ENCODE results near the gene CCDC57. TPM values are rescaled to one million over a fixed set of nuclear protein-coding genes. Genes with fewer than 3 reads are reported as not detected.
A peak's percentile ranks its signal among the peaks of the same experiment; 100 is the strongest.

CCDC57 gene
- total and polyA plus RNA-seq, 11 donors: 4.3 to 17.6 (median 9.5) TPM

GRCh38 chr17:82112914-82113311, 99.7 kb downstream of the CCDC57 start:
- no peak overlapping the region for H3K4me3 ChIP-seq
- ATAC-seq (no peak), DNase-seq (no peak)
- no peaks in the 10 kb centered on the region for H3K9me3 ChIP-seq
- intact Hi-C loops (cut with DNase I): no loop called here
- TF ChIP-seq CTCF (IDR thresholded peaks at IDR 0.05) (no peak), POLR2A (IDR thresholded peaks at IDR 0.05) (no peak)
- H3K4me1 ChIP-seq: no peaks in the 10 kb centered on the region
- 90 to 94% (median 93%) methylated on average over 6 of the region's 6 CpGs for WGBS, 4 donors
- H3K27ac ChIP-seq: no peak overlapping the region
- H3K27me3 ChIP-seq: no peaks in the 10 kb centered on the region
- peaks cover 0 to 19% (median 0%) of the 10 kb centered on the region in 9 donors for H3K36me3 ChIP-seq

GRCh38 chr17:82112181-82112913, 100.3 kb downstream of the CCDC57 start:
- ATAC-seq: no peak
- Histone ChIP-seq H3K27ac (no peak overlapping the region), H3K4me3 (no peak overlapping the region), H3K9me3 (no peaks in the 10 kb centered on the region), H3K27me3 (no peaks in the 10 kb centered on the region), H3K36me3 (peaks cover 0 to 19% (median 0%) of the 10 kb centered on the region in 9 donors), H3K4me1 (peaks cover 0 to under 1% (median 0%) of the 10 kb centered on the region in 12 donors)
- TF ChIP-seq POLR2A (IDR thresholded peaks at IDR 0.05) (no peak), CTCF (IDR thresholded peaks at IDR 0.05) (no peak)
- intact Hi-C loops (cut with DNase I): no loop called here
- DNase-seq: peak in 1 of 5 donors; percentile 2
- 92 to 95% (median 93%) methylated on average over 18 of the region's 18 CpGs for WGBS, 4 donors

- intact Hi-C loops (cut with DNase I): no loop called here
- WGBS, 4 donors: 89 to 97% (median 95%) methylated on average over 3 of the region's 3 CpGs
- Histone ChIP-seq H3K36me3 (peaks cover 0 to 19% (median 0%) of the 10 kb centered on the region in 9 donors), H3K27me3 (no peaks in the 10 kb centered on the region), H3K4me3 (no peak overlapping the region), H3K4me1 (peaks cover 0 to 20% (median 14%) of the 10 kb centered on the region in 12 donors), H3K9me3 (no peaks in the 10 kb centered on the region), H3K27ac (no peak overlapping the region)
- TF ChIP-seq CTCF (IDR thresholded peaks at IDR 0.05) (no peak), POLR2A (IDR thresholded peaks at IDR 0.05) (no peak)
- DNase-seq (no peak), ATAC-seq (no peak)
Observed at GRCh38 chr17:82110298-82110697, 102.3 kb downstream of the CCDC57 start.

GRCh38 chr17:82108961-82109475, 103.6 kb downstream of the CCDC57 start:
- ATAC-seq (no peak), DNase-seq (no peak)
- H3K9me3 ChIP-seq: no peaks in the 10 kb centered on the region
- peaks cover 0 to 24% (median 16%) of the 10 kb centered on the region in 12 donors for H3K4me1 ChIP-seq
- no peak for TF ChIP-seq POLR2A (IDR thresholded peaks at IDR 0.05)
- TF ChIP-seq CTCF (IDR thresholded peaks at IDR 0.05): no peak
- intact Hi-C loops (cut with DNase I): loop anchor here in 1 of 10 donors (10.0 kb wide), 1 partner anchor 74 kb away; the partner anchor contains the start of genes DCXR and RAC3
- H3K27ac ChIP-seq: no peak overlapping the region
- H3K4me3 ChIP-seq: no peak overlapping the region
- 90 to 94% (median 92%) methylated on average over 14 of the region's 14 CpGs for WGBS, 4 donors
- no peaks in the 10 kb centered on the region for H3K27me3 ChIP-seq
- H3K36me3 ChIP-seq: peaks cover 0 to 15% (median 0%) of the 10 kb centered on the region in 9 donors

Data from heart left ventricle (tissue), 16 donors.